Measurements from ENCODE around the gene SPINT2.
A peak's percentile ranks its signal among the peaks of the same experiment; 100 is the strongest.
"Not testable (repeated sequence)": the region's sequence is repeated elsewhere in the genome, so short reads cannot be mapped to it uniquely, and the experiment has no call there.

Gene SPINT2

DNA sequence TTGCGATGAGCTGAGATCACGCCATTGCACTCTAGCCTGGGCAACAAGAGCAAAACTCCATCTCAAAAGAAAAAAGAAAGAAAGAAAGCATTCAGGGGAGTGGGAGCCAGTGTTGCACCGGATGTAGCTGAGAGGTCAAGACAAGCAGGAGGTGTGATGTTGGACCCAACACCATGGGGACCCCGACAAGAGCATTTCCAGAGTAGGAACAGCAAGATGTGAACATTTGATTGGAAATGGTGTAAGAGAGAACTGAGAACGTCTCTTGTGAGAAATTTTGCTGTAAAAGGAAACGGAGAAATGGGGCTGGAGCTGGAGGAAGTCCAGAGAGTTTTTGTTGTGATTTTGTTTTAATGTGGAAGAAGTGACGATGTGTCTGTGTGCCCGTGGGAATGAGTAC is 24.6 kb upstream of the SPINT2 start:
- DNase-seq (ENCODE audit: low spot score): no peak

GRCh38 chr19:38243279-38243673 is 21.1 kb upstream of the SPINT2 start:
- no peak for DNase-seq (ENCODE audit: low spot score)

- no peak for DNase-seq (ENCODE audit: low spot score)
Measured at GRCh38 chr19:38245826-38246498, 18.4 kb upstream of the SPINT2 start.

DNA sequence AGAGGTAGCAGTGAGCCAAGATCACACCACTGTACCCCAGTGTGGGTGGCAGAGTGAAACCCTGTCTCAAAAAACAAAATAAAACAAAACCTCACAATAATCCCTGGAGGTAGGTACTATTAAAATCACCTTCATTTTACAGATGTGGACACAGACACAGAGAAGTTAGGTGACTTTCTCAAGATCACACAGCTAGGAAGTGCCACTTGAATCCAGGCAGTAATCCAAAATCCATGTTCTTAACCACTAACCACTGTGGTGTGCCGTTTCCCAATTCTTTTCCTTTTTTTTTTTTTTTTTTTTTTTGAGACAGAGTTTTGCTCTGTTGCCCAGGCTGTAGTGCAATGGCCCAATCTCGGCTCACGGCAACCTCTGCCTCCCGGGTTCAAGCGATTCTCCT is 17.2 kb upstream of the SPINT2 start:
- no peak for DNase-seq (ENCODE audit: low spot score)

DNA sequence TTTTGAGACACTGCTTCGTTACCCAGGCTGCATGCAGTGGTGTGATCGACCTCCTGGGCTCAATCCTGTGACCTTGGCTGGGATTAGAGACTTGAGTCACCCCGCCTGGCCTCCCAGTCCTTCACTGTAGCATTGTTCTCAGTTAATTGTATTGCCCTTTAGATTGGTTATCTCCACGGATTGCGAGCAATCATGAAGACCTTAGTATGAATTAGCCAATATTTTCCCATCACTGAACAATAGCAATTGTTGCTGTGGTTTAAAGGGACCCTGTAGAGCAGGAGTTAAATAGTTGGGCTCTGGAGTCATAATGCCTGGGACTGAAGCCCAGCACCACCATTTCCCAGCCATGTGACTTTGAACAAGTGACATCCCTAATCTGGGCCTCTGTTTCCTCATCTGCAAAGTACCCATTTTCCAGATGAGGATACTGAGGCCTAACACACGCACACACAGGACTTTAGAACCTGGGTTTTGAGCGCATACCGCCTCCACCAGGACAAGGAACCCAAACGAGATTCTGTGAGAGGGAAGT is 16.6 kb upstream of the SPINT2 start:
- peak; percentile 80 for DNase-seq (ENCODE audit: low spot score)

GRCh38 chr19:38248421-38248820 is 16.0 kb upstream of the SPINT2 start:
- DNase-seq (ENCODE audit: low spot score): no peak

GRCh38 chr19:38250428-38250820 is 13.9 kb upstream of the SPINT2 start:
- no peak for DNase-seq (ENCODE audit: low spot score)

DNA sequence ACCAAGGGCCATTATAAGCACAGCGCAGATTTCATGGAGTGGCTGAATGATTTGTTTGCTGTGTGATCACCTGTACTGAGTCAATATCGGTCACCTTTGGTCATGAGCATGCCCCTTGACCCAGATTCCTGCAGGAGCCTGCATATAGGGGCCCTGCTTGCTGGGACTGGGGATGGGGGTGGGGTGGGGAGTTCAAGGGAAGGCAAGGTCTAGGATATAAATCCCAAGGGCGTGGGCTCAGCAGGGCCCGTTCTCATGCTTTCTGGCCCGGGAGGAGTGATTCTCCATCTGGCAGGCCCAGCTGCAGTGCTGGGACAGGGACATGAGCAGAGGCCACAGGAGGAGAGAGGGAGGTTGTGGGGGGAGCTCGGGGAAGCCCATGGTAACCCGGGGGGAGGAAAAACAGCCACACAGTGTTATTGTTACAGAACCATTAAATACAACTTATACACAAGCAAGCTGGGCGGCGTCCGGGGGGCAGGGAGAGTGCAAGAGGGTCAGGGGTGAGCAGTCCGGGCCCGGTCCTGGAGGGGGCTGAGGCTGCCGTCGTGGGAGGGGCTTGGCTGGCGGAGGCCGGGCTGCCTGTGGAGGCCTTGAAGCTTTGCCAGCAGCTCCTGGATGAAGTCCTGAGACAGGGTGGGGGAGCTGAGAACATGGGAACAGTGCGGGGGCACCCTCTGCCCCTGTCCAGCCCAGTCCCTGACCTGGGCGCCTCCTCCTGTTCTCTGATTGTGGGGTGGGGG is 13.4 kb upstream of the SPINT2 start:
- DNase-seq (ENCODE audit: low spot score): peak; percentile 93

- DNase-seq (ENCODE audit: low spot score): no peak
Measured at GRCh38 chr19:38251564-38252051, 12.8 kb upstream of the SPINT2 start.

- peak; percentile 30 for DNase-seq (ENCODE audit: low spot score)
Measured at GRCh38 chr19:38252385-38252784, 12.0 kb upstream of the SPINT2 start.

GRCh38 chr19:38252941-38253691 is 11.3 kb upstream of the SPINT2 start:
- peak; percentile 99 for DNase-seq (ENCODE audit: low spot score)

- peak; percentile 35 for DNase-seq (ENCODE audit: low spot score)
Measured at GRCh38 chr19:38253788-38254187, 10.6 kb upstream of the SPINT2 start.

- DNase-seq (ENCODE audit: low spot score): peak; percentile 68
Measured at GRCh38 chr19:38255383-38256014, 8.9 kb upstream of the SPINT2 start.

DNA sequence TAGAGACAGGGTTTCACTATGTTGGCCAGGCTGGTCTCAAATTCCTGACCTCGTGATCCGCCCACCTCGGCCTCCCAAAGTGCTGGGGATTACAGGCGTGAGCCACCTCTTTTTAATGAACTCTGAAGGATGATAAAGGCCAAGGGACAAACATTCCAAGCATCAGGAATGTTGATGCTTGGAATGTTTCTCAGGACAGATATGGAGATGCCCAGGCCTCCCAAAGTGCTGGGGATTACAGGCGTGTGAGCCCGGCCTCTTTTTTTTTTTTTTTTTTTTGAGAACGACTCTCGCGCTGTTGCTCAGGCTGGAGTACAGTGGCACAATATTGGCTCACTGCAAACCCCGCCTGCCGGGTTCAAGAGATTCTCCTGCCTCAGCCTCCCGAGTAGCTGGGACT is 2.4 kb upstream of the SPINT2 start:
- not testable (repeated sequence) for DNase-seq (ENCODE audit: low spot score)

DNA sequence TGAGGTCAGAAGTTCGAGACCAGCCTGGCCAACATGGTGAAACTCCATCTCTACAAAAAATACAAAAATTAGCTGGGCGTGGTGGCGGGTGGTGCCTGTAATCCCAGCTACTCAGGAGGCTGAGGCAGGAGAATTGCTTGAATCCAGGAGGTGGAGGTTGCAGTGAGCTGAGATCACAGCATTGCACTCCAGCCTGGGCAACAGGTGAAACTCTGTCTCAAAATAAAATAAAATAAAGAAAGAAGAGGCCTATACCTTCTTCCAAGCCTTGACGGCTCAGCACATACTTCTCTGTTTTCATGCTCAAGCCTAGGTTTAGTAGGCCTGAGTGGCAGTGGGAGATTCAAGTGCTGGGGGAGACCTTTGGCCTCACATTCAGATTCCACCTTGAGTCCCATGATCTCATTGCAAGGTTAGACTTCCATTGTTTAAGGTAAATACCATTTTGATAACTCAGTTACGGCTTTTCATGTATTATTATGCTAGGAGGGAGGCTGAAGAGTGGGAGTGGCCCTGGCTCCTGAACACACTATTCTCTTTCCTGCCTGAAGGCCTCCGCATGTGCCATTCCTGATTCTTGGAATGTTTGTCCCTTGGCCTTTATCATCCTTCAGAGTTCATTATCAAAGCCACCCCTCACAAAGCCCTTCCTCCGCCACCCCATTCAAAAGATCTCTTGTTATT is 1.6 kb upstream of the SPINT2 start:
- no peak for DNase-seq (ENCODE audit: low spot score)

- no peak for DNase-seq (ENCODE audit: low spot score)
Measured at GRCh38 chr19:38263689-38264485, 486 bp upstream of the SPINT2 start.

DNA sequence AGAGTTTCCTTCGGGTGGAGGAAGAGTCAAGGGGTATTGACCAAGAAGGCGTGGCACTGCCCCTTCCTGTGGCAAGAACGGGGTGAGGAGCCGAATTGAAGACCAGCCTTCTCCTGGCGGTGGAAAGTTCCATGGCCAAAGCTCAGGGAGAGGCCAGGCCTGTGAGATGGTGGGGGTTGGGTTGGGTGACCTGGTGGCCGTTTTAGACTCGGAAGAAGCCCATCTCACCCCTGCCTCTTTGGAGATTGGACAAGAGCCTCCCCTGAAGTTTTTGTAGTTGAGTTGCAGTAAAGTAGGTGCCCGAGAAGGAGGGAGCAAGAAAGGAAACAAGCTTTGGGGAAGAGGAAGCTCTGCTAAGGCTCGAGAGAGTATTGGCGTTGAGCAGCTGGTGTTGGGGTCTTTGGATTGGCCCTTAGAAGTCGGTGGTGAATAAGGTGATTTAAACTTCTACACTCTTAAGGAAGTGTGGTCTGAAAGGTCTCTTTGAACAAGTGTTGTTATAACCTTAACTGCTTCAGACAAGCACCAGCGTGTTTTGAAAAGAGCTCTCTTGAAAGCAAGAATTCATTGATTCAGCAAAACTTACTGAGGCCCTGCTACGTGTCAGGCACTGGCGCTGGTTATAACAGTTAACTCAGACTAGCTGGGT is 964 bp downstream of the SPINT2 start:
- no peak for DNase-seq (ENCODE audit: low spot score)

- DNase-seq (ENCODE audit: low spot score): no peak
Measured at GRCh38 chr19:38265921-38266429, 1.6 kb downstream of the SPINT2 start.

DNA sequence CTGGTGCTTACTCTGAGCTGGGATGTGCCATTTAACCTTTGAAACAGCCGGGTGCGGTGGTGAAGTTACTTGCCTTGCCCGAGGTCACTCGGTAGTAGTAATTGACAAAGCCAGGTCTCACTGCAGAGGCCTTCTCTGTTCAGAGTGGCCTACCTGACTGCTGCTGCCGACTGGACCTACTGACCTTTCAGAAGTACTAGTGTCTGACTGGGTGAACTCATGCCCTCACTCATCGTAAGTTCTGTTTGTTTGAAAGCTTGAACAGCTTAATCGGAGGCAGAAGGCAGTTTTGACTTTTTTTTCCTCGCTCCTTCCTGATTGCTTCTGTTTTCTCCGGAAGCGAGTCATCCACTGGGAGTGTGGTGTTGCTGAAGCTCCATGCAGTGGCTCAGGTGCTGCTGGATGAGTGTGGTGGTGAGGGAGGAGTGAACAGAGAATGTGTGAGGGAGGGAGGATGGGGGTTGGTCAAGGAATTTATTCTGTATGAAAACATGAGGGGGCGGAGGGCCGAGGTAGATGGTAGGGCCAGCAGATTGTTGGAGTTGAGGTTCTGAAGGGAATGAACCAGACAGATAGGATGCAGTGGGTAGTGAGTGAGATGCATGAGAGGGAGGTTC is 2.7 kb downstream of the SPINT2 start:
- no peak for DNase-seq (ENCODE audit: low spot score)

Measured in globus pallidus (tissue), 1 donor.